Sigmoid colon (tissue), 4 donors: ENCODE data around the gene NDUFAF3.

Experiments
- POLR2A ChIP-seq, 2 donors: fragments of 450-650 bp; IDR thresholded peaks; one replicate each; pipeline ENCODE4 v1.6.1; 2016; ENCODE audit warnings: antibody characterized with exemption in 2 of 2, mild to moderate bottlenecking in 2 of 2, moderate library complexity in 2 of 2
- POLR2AphosphoS5 ChIP-seq, 4 donors: sonication (generic); formaldehyde crosslinking; IDR thresholded peaks; one replicate each; pipeline ENCODE4 v1.6.1; 2017; ENCODE audit warnings: antibody characterized with exemption in 4 of 4
- TF ChIP-seq, protein P1 (sequence below), 4 experiments: fragments of 450-650 bp in 3 of 4; fragments of 200-600 bp in 1 of 4; IDR thresholded peaks; one replicate each; pipeline ENCODE4 v1.5.1; 2016 to 2019; ENCODE audit warnings: antibody characterized with exemption in 4 of 4, mild to moderate bottlenecking in 3 of 4, moderate library complexity in 2 of 4

DNA sequence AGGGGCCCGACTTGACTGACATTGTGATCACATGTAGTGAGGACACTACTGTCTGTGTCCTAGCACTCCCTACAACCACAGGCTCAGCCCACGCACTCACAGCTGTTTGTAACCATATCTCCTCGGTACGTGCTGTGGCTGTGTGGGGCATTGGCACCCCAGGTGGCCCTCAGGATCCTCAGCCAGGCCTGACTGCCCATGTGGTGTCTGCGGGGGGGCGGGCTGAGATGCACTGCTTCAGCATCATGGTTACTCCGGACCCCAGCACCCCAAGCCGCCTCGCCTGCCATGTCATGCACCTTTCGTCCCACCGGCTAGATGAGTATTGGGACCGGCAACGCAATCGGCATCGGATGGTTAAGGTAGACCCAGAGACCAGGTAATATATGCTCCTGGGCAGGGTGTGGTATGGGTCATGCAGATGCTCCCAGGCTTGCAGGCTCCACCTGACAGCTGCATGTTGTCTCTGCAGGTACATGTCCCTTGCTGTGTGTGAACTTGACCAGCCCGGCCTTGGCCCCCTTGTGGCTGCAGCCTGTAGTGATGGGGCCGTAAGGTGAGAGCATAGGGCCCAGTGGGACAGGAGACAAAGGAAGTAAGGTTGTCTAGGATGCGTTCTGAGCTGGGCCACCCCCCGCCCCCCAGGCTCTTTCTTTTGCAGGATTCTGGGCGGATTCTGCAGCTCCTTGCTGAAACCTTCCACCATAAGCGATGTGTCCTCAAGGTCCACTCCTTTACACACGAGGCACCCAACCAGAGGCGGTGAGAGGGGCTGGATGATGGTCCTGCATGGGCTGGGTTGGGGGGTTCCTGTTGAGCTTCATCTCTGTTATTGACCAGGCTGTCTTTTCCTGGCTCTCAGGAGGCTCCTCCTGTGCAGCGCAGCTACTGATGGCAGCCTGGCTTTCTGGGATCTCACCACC is 7.9 kb upstream of the NDUFAF3 start:
- TF ChIP-seq, protein P1, sequence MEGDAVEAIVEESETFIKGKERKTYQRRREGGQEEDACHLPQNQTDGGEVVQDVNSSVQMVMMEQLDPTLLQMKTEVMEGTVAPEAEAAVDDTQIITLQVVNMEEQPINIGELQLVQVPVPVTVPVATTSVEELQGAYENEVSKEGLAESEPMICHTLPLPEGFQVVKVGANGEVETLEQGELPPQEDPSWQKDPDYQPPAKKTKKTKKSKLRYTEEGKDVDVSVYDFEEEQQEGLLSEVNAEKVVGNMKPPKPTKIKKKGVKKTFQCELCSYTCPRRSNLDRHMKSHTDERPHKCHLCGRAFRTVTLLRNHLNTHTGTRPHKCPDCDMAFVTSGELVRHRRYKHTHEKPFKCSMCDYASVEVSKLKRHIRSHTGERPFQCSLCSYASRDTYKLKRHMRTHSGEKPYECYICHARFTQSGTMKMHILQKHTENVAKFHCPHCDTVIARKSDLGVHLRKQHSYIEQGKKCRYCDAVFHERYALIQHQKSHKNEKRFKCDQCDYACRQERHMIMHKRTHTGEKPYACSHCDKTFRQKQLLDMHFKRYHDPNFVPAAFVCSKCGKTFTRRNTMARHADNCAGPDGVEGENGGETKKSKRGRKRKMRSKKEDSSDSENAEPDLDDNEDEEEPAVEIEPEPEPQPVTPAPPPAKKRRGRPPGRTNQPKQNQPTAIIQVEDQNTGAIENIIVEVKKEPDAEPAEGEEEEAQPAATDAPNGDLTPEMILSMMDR (IDR thresholded peaks at IDR 0.05): peak in 3 of 4 experiments; percentile 31 to 38 (median 33)
- no peak for TF ChIP-seq POLR2A (IDR thresholded peaks at IDR 0.05)
- TF ChIP-seq POLR2AphosphoS5 (IDR thresholded peaks at IDR 0.05): no peak
